K562 (cell line): ENCODE measurements around the gene CD300E. TPM values are rescaled to one million over a fixed set of nuclear protein-coding genes. Genes with fewer than 3 reads are reported as not detected.

Source experiments
- CBFB ChIP-seq: sonication (generic); formaldehyde crosslinking; IDR thresholded peaks from 2 replicates; pipeline ENCODE4 v1.4.0; 2020; ENCODE audit warnings: mild to moderate bottlenecking, missing genetic modification reagents
- CBX3 ChIP-seq, 2 experiments: IDR thresholded peaks; 1 replicate in 1 of 2; 2 replicates in 1 of 2; pipeline ENCODE4 v1.6.1; 2012; ENCODE audit warnings: inconsistent platforms in 2 of 2, low read length in 2 of 2, borderline replicate concordance in 1 of 2, control low read depth in 1 of 2
- ELK1 ChIP-seq: sonication (generic); formaldehyde crosslinking; IDR thresholded peaks from 2 replicates; pipeline ENCODE4 v1.8.1; 2022; ENCODE audit warnings: missing genetic modification reagents
- JUND ChIP-seq, 2 experiments: IDR thresholded peaks; 2 replicates in 1 of 2; 3 replicates in 1 of 2; pipeline ENCODE4 v1.6.1; 2011; ENCODE audit warnings: borderline replicate concordance in 2 of 2, low read depth in 2 of 2, low read length in 2 of 2, improper control_type of control experiment in 1 of 2, missing biosample characterization in 1 of 2, missing genetic modification characterization in 1 of 2, missing genetic modification reagents in 1 of 2
- MAZ ChIP-seq, 2 experiments: fragments of 450-650 bp in 1 of 2; sonication (generic) in 1 of 2; formaldehyde crosslinking; IDR thresholded peaks in 1 of 2; conservative IDR thresholded peaks in 1 of 2; 2 replicates each; pipeline versions ENCODE4 v1.4.0 to v1.5.0; 2020; ENCODE audit warnings: mild to moderate bottlenecking in 1 of 2, missing genetic modification reagents in 1 of 2
- MNT ChIP-seq, 2 experiments: fragments of 450-650 bp; conservative IDR thresholded peaks; 2 replicates each; pipeline ENCODE4 v1.6.1; 2017; ENCODE audit warnings: mild to moderate bottlenecking in 2 of 2, moderate library complexity in 2 of 2
- MTA2 ChIP-seq: fragments of 450-650 bp; IDR thresholded peaks from 2 replicates; pipeline ENCODE4 v1.6.1; 2016; ENCODE audit warnings: low read depth
- PHTF2 ChIP-seq: fragments of 250-450 bp; sonication (Bioruptor Pico); IDR thresholded peaks from 2 replicates; pipeline ENCODE4 v1.5.0; 2021; ENCODE audit warnings: mild to moderate bottlenecking
- PYGO2 ChIP-seq: fragments of 450-650 bp; IDR thresholded peaks from 2 replicates; pipeline ENCODE4 v1.6.1; 2016; ENCODE audit warnings: mild to moderate bottlenecking, missing genetic modification characterization, moderate library complexity, missing compliant biosample characterization
- RBFOX2 ChIP-seq: fragments of 200-400 bp; formaldehyde crosslinking; IDR thresholded peaks from 2 replicates; pipeline ENCODE4 v1.6.1; 2017; ENCODE audit warnings: low read depth, mild to moderate bottlenecking, low read length, moderate library complexity
- TRIM28 ChIP-seq: fragments of 450-650 bp; IDR thresholded peaks from 2 replicates; pipeline ENCODE4 v1.6.1; 2017
- ZBTB33 ChIP-seq: sonication (generic); formaldehyde crosslinking; IDR thresholded peaks from 2 replicates; pipeline ENCODE4 v1.8.1; 2023; ENCODE audit warnings: mild to moderate bottlenecking, missing genetic modification reagents
- ZNF347 ChIP-seq: fragments of 450-650 bp; formaldehyde crosslinking; IDR thresholded peaks from 2 replicates; pipeline ENCODE4 v1.4.0; 2020; ENCODE audit warnings: low read depth, mild to moderate bottlenecking, moderate library complexity
- ZNF609 ChIP-seq: sonication (generic); formaldehyde crosslinking; IDR thresholded peaks from 2 replicates; pipeline ENCODE4 v1.8.1; 2023; ENCODE audit warnings: missing genetic modification reagents, mild to moderate bottlenecking, borderline replicate concordance
- polyA plus RNA-seq, 8 experiments: library from polyadenylated mRNA; depleted of rRNA in 4 of 8; stranded (reverse) in 5 of 8; unstranded in 3 of 8; fragments of >200 nt; fragmentation: Nextera tagmentation in 2 of 8; fragmentation: Illumina TruSeq in 1 of 8; extraction: Ambion mirVana in 2 of 8; extraction: Trizol in 1 of 8; gene quantifications; 2 replicates each; pipeline versions ENCODE4 v1.2.1 to v1.2.3, GENCODE V29; 2011 to 2014; ENCODE audit warnings: inconsistent platforms in 1 of 8, missing spikeins in 1 of 8
- total RNA-seq, 7 experiments: library from RNA; depleted of rRNA in 6 of 7; stranded (reverse); fragments of >200 nt in 6 of 7; fragmentation: Illumina TruSeq in 2 of 7; extraction: Trizol in 2 of 7; gene quantifications; 2 replicates each; pipeline versions ENCODE4 v1.2.1 to v1.2.3, GENCODE V29; 2011 to 2021; ENCODE audit warnings: low replicate concordance in 1 of 7

Gene CD300E
- total and polyA plus RNA-seq, 9 of the 15 experiments (the other 6 are each of a cell fraction or from before 2014, with no cell fraction given): not detected

- TF ChIP-seq TRIM28: 0 out of 2 replicates have a peak, but pooled peaks have one; percentile 47
- TF ChIP-seq ZNF609: 0 out of 2 replicates have a peak, but pooled peaks have one; percentile 35
- TF ChIP-seq CBFB (CRISPR knock-in tag): peak; percentile 75
- TF ChIP-seq JUND (IDR thresholded peaks at IDR 0.05; ENCODE audit: borderline replicate concordance, low read depth, low read length): peak; percentile 20; the same call in 1 of the 2 replicates
- TF ChIP-seq JUND (tag; IDR thresholded peaks at IDR 0.05; ENCODE audit: borderline replicate concordance, low read depth, low read length): no peak; the same call in 2 of the 3 replicates
- TF ChIP-seq PHTF2 (CRISPR knock-in tag): no peak
- TF ChIP-seq CBX3 (IDR thresholded peaks at IDR 0.05; ENCODE audit: borderline replicate concordance in 1 of 2, low read length in 2 of 2): peak in 1 of 2 experiments; percentile 95; a peak in 2 of 3 replicates
- TF ChIP-seq RBFOX2: no peak
- 0 out of 2 replicates have a peak, but pooled peaks have one; percentile 55 for TF ChIP-seq ELK1 (CRISPR knock-in tag)
- TF ChIP-seq PYGO2 (tag): no peak
- TF ChIP-seq MNT (conservative IDR thresholded peaks at IDR 0.05): peak; percentile 84 to 96
- peak; percentile 97 for TF ChIP-seq ZBTB33
- peak in 1 of 2 experiments; percentile 85; a peak in 2 of 4 replicates for TF ChIP-seq MAZ (CRISPR knock-in tag; conservative IDR thresholded peaks at IDR 0.05 in 1 of 2, IDR thresholded peaks at IDR 0.05 in 1 of 2)
- TF ChIP-seq MTA2: no peak
- no peak for TF ChIP-seq ZNF347
Measured at GRCh38 chr17:74671031-74671771, 47.7 kb upstream of the CD300E start (continued).
